Measurements from ENCODE around the gene GUCY2C.

DNA sequence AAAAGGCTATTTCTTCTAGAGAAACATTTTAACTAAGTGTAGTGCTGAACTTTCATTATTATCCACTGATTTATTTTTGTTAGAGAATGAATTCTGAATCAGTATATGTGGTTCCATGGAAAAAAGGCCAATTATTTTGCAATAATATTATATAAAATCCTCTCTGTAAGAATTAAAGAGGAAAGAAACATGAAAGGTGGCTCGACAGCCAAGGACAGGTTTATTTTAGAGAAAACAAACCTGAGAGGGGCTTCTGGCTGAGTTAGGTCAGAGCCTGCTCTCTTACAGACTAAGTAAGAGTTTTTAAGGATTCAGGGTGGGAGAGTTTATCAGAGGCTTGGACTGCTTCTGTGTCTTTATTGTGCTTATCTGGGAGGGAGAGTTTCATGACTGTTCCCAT, 46.7 kb upstream of the GUCY2C start:
- TF ChIP-seq POLR2AphosphoS5 (IDR thresholded peaks at IDR 0.05; ENCODE audit: borderline replicate concordance, low read depth, low read length) (no peak), EZH2 (IDR thresholded peaks at IDR 0.05) (no peak), FOXP2 (optimal IDR thresholded peaks at IDR 0.05; ENCODE audit: control extremely low read depth, extremely low read length, insufficient read depth) (no peak)

All from SK-N-MC (cell line).